Measurements from ENCODE around the gene MAP1LC3B. TPM values are rescaled to one million over a fixed set of nuclear protein-coding genes. Genes with fewer than 3 reads are reported as not detected.

MAP1LC3B gene
- total and polyA plus RNA-seq, 2 of the 8 experiments (the other 6 are each of a cell fraction or from before 2014, with no cell fraction given), result 29.5 to 48.5 TPM

DNA sequence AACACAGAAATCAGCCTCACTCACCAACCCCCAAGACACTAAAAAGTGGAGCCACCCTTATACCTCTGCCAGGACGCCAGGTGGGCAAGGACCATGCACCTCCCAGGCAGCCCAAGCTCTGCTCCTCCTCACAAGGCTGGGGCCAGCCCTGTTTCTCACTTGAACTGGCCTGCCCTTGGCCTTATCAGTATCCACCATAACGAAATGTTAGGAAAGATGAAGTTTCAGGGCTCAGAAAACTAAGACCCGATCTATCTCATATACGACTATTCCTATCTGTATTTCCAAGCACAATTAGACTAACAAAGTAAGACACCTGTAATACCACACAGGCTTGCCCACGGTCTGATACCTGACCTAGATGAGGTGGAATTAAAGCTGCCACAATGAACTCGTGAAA is 15.5 kb upstream of the MAP1LC3B start:
- H4K5ac ChIP-seq (ENCODE audit: insufficient read length, low read depth, low read length), result no peak overlapping the region
- POLR2A ChIA-PET (ENCODE audit: partially characterized antibody), result no interaction called here
- peaks cover 8% of the 10 kb centered on the region for H3K79me1 ChIP-seq (ENCODE audit: low read depth, low read length)

More for the DNA sequence above, 15.5 kb upstream of the MAP1LC3B start:
- Histone ChIP-seq H4K20me1 (replicated peaks in 1 of 2; ENCODE audit: control insufficient read depth in 1 of 2, insufficient read depth in 2 of 2, low read length in 2 of 2) (peaks cover 2 to 7% of the 10 kb centered on the region in 2 experiments), H2AK5ac (ENCODE audit: low read depth, low read length) (no peak overlapping the region), H2BK12ac (ENCODE audit: low read depth, low read length) (no peak overlapping the region), H3K36me3 (ENCODE audit: control insufficient read depth in 2 of 4, insufficient read depth in 4 of 4, low read length in 3 of 4) (no peaks in the 10 kb centered on the region), H3K4me2 (ENCODE audit: insufficient read depth in 1 of 2, low read depth in 2 of 2, low read length in 2 of 2) (no peak overlapping the region), H3K4me3 (ENCODE audit: extremely low read depth in 1 of 4, insufficient read depth in 2 of 4, low read depth in 3 of 4, low read length in 4 of 4) (no peak overlapping the region), H3K14ac (ENCODE audit: insufficient read length) (no peak overlapping the region), H3K18ac (ENCODE audit: extremely low read depth, low read length) (no peak overlapping the region), H3K4me1 (replicated peaks in 1 of 4; ENCODE audit: control insufficient read depth in 3 of 4, insufficient read depth in 4 of 4, low read length in 3 of 4) (no peaks in the 10 kb centered on the region), H3K4ac (replicated peaks; ENCODE audit: insufficient read length, low read depth, low read length) (no peak overlapping the region), H3K9ac (replicated peaks in 1 of 4; ENCODE audit: extremely low read depth in 1 of 4, low read depth in 3 of 4, low read length in 3 of 4) (no peak overlapping the region), H3K79me2 (ENCODE audit: control insufficient read depth in 1 of 2, insufficient read depth in 2 of 2, low read length in 2 of 2) (peaks cover 0 to 59% of the 10 kb centered on the region in 2 experiments; a peak in 2 of 4 replicates), H3K23me2 (ENCODE audit: low read depth, low read length) (no peaks in the 10 kb centered on the region), H2BK5ac (ENCODE audit: low read depth, low read length) (no peak overlapping the region), H2BK20ac (ENCODE audit: low read length) (no peak overlapping the region), H2BK120ac (replicated peaks; ENCODE audit: low read depth, low read length) (no peak overlapping the region), H3K9me3 (ENCODE audit: insufficient read depth in 2 of 2, low read depth in 1 of 2, low read length in 1 of 2) (no peaks in the 10 kb centered on the region), H3K23ac (ENCODE audit: insufficient read length) (no peak overlapping the region), H4K8ac (ENCODE audit: extremely low read depth, insufficient read depth, low read length) (no peak overlapping the region), H4K91ac (replicated peaks; ENCODE audit: insufficient read length, low read length) (no peak overlapping the region), H3K27me3 (replicated peaks in 1 of 4; ENCODE audit: control insufficient read depth in 3 of 4, extremely low read depth in 1 of 4, insufficient read depth in 3 of 4, low read length in 3 of 4) (no peaks in the 10 kb centered on the region), H2BK15ac (ENCODE audit: low read length) (peak overlapping the region; percentile 81; the same call in 1 of the 2 replicates), H3K56ac (replicated peaks; ENCODE audit: insufficient read length, low read depth, low read length) (no peak overlapping the region), H2AFZ (ENCODE audit: low read length) (no peak overlapping the region), H3K27ac (ENCODE audit: low read depth, low read length) (no peak overlapping the region)
- no peak for FAIRE-seq
- CTCF ChIA-PET (ENCODE audit: partially characterized antibody), result no interaction called here
- WGBS, 2 experiments (ENCODE audit: extremely low coverage in 1 of 2, insufficient coverage in 1 of 2, insufficient read length in 1 of 2, insufficient replicate concordance in 2 of 2, low coverage in 1 of 2, low lambda C conversion rate in 2 of 2, missing lambda C conversion rate in 1 of 2), result 89% methylated on average over 6 of the region's 6 CpGs; no CpG with 5 or more reads in 1 of the 2 experiments
- DNase-seq (ENCODE audit: low read depth in 1 of 2, low spot score in 2 of 2), result no peak
- TF ChIP-seq NANOG (IDR thresholded peaks at IDR 0.05; ENCODE audit: insufficient read depth, low read depth, low read length, poor library complexity, severe bottlenecking), result no peak
- TF ChIP-seq TCF12 (IDR thresholded peaks at IDR 0.05; ENCODE audit: low read depth, low read length), result no peak
- TF ChIP-seq EP300 (IDR thresholded peaks at IDR 0.05; ENCODE audit: borderline replicate concordance in 1 of 2, low read depth in 2 of 2, low read length in 2 of 2), result no peak
- no peak for TF ChIP-seq TAF1 (IDR thresholded peaks at IDR 0.05; ENCODE audit: low read depth, low read length)
- no peak for TF ChIP-seq NRF1 (IDR thresholded peaks at IDR 0.05; ENCODE audit: low read depth, low read length)
- TF ChIP-seq CREB1 (IDR thresholded peaks at IDR 0.05), result no peak
- TF ChIP-seq RBBP5 (IDR thresholded peaks at IDR 0.05; ENCODE audit: borderline replicate concordance, low read depth, low read length), result no peak
- no peak for TF ChIP-seq CBX5 (IDR thresholded peaks at IDR 0.05; ENCODE audit: low read depth, low read length)
- TF ChIP-seq GABPA (IDR thresholded peaks at IDR 0.05; ENCODE audit: borderline replicate concordance, insufficient read depth, low read length), result no peak
- TF ChIP-seq BACH1 (IDR thresholded peaks at IDR 0.05; ENCODE audit: low read length), result no peak
- TF ChIP-seq HDAC2 (IDR thresholded peaks at IDR 0.05; ENCODE audit: borderline replicate concordance in 1 of 2, low read depth in 2 of 2, low read length in 2 of 2), result no peak
